CD14-positive monocyte (primary cell): ENCODE measurements around the gene SEM1. TPM values are rescaled to one million over a fixed set of nuclear protein-coding genes. Genes with fewer than 3 reads are reported as not detected.

ENCODE experiments used
- DNase-seq, 3 donors: peaks; one replicate each; pipeline ENCODE4 v3.0.0-alpha.2; 2011 to 2022
- H2AFZ ChIP-seq: 2 replicates; pipeline ENCODE4 v1.6.0; 2012; ENCODE audit warnings: mild to moderate bottlenecking, low read depth, low read length, inconsistent platforms; ENCODE audit not compliant: insufficient read depth, poor library complexity, severe bottlenecking
- H3K27ac ChIP-seq, 2 donors: 1 replicate in 1 of 2; 2 replicates in 1 of 2; pipeline ENCODE4 v1.5.1; 2012 to 2013; ENCODE audit warnings: low read length in 2 of 2, control low read depth in 1 of 2, inconsistent platforms in 1 of 2, low read depth in 1 of 2, mild to moderate bottlenecking in 1 of 2
- H3K27me3 ChIP-seq, 2 donors: one replicate each; pipeline versions ENCODE4 v1.6.0 to v1.6.1; 2011 to 2013; ENCODE audit warnings: low read length in 2 of 2; ENCODE audit not compliant: control insufficient read depth in 2 of 2, insufficient read depth in 2 of 2
- H3K36me3 ChIP-seq, 2 donors: replicated peaks in 1 of 2; 1 replicate in 1 of 2; 2 replicates in 1 of 2; pipeline versions ENCODE4 v1.5.1 to v1.6.1; 2012 to 2013; ENCODE audit warnings: low read length in 2 of 2, control low read depth in 1 of 2, inconsistent platforms in 1 of 2, mild to moderate bottlenecking in 1 of 2; ENCODE audit not compliant: insufficient read depth in 2 of 2, control insufficient read depth in 1 of 2
- H3K4me1 ChIP-seq, 2 donors: 1 replicate in 1 of 2; 2 replicates in 1 of 2; pipeline versions ENCODE4 v1.5.1 to v1.6.1; 2012 to 2013; ENCODE audit warnings: low read length in 2 of 2, control low read depth in 1 of 2, inconsistent platforms in 1 of 2, mild to moderate bottlenecking in 1 of 2, moderate library complexity in 1 of 2; ENCODE audit not compliant: insufficient read depth in 2 of 2, control insufficient read depth in 1 of 2
- H3K4me2 ChIP-seq: replicated peaks from 2 replicates; pipeline ENCODE3; 2012; ENCODE audit warnings: low read length, moderate library complexity, mild to moderate bottlenecking; ENCODE audit not compliant: poor library complexity, severe bottlenecking; ENCODE audit errors: extremely low read depth
- H3K4me3 ChIP-seq, 3 experiments: fragments of 200-600 bp in 1 of 3; sonication (generic) in 1 of 3; replicated peaks in 1 of 3; 1 replicate in 2 of 3; 2 replicates in 1 of 3; pipeline ENCODE4 v1.5.1; 2011 to 2013; ENCODE audit warnings: low read length in 3 of 3, mild to moderate bottlenecking in 3 of 3, control low read depth in 2 of 3, low read depth in 2 of 3, inconsistent platforms in 1 of 3, moderate library complexity in 1 of 3
- H3K79me2 ChIP-seq: 2 replicates; pipeline ENCODE4 v1.6.0; 2012; ENCODE audit warnings: mild to moderate bottlenecking, control low read depth, inconsistent platforms, low read length, moderate library complexity; ENCODE audit not compliant: insufficient read depth
- H3K9ac ChIP-seq: 2 replicates; pipeline ENCODE4 v1.6.0; 2017; ENCODE audit warnings: low read length, mild to moderate bottlenecking; ENCODE audit not compliant: insufficient read depth, poor library complexity, severe bottlenecking
- H3K9me3 ChIP-seq, 2 donors: replicated peaks in 1 of 2; 1 replicate in 1 of 2; 2 replicates in 1 of 2; pipeline versions ENCODE4 v1.5.1 to v1.6.1; 2012 to 2013; ENCODE audit warnings: low read length in 2 of 2, control low read depth in 1 of 2; ENCODE audit not compliant: control insufficient read depth in 1 of 2, insufficient read depth in 1 of 2
- H4K20me1 ChIP-seq: 2 replicates; pipeline ENCODE4 v1.6.0; 2012; ENCODE audit warnings: mild to moderate bottlenecking, low read length, control low read depth, moderate library complexity; ENCODE audit not compliant: insufficient read depth
- H3K27ac Mint-ChIP-seq, 7 donors: one replicate each; pipeline ENCODE4 v1.8.0; 2020; ENCODE audit warnings: mild to moderate bottlenecking in 7 of 7, mixed read lengths in 7 of 7, moderate library complexity in 6 of 7, inconsistent platforms in 2 of 7
- H3K27me3 Mint-ChIP-seq, 3 donors: one replicate each; pipeline ENCODE4 v1.8.0; 2021 to 2022; ENCODE audit warnings: low read depth in 3 of 3, mild to moderate bottlenecking in 3 of 3, mixed read lengths in 3 of 3, moderate library complexity in 3 of 3, inconsistent platforms in 1 of 3
- H3K36me3 Mint-ChIP-seq, 2 donors: one replicate each; pipeline ENCODE4 v1.8.0; 2020; ENCODE audit warnings: mixed read lengths in 2 of 2, inconsistent platforms in 1 of 2, mild to moderate bottlenecking in 1 of 2
- H3K4me1 Mint-ChIP-seq: one replicate; pipeline ENCODE4 v1.8.0; 2020; ENCODE audit warnings: mild to moderate bottlenecking, mixed read lengths
- H3K4me3 Mint-ChIP-seq, 2 donors: one replicate each; pipeline ENCODE4 v1.8.0; 2020; ENCODE audit warnings: mild to moderate bottlenecking in 2 of 2, mixed read lengths in 2 of 2, moderate library complexity in 1 of 2
- H3K9me3 Mint-ChIP-seq, 7 donors: one replicate each; pipeline ENCODE4 v1.8.0; 2020 to 2022; ENCODE audit warnings: mixed read lengths in 7 of 7, mild to moderate bottlenecking in 6 of 7, moderate library complexity in 6 of 7, inconsistent platforms in 2 of 7
- WGBS: methylation state at CpG from one replicate; pipeline ENCODE4 v1.1.5; 2013; ENCODE audit warnings: missing lambda C conversion rate; ENCODE audit not compliant: insufficient coverage; 5-methylcytosine and 5-hydroxymethylcytosine counted together
- intact Hi-C, 2 donors: fragments of 100-400 bp; cut with micrococcal nuclease; formaldehyde crosslinking; loops; one replicate each; pipeline versions ENCODE4 v1.15.0 to v1.15.1; 2023
- polyA plus RNA-seq, 3 donors: library from polyadenylated mRNA; depleted of rRNA in 1 of 3; unstranded in 2 of 3; stranded (reverse) in 1 of 3; fragments of 300-500 nt in 2 of 3; fragments of >200 nt in 1 of 3; fragmentation: Illumina TruSeq in 2 of 3; gene quantifications; 1 replicate in 2 of 3; 2 replicates in 1 of 3; pipeline ENCODE4 v1.2.3, GENCODE V29; 2012 to 2021
- TF ChIP-seq, protein P1 (sequence below): fragments of 200-600 bp; IDR thresholded peaks from one replicate; pipeline ENCODE4 v1.8.0; 2022; ENCODE audit warnings: antibody characterized with exemption, mild to moderate bottlenecking

SEM1 gene
- polyA plus RNA-seq, 3 donors = 8.0 to 117 (median 98.1) TPM

- intact Hi-C loops = no loop called here
These were observed 29.8 kb downstream of the SEM1 start for GRCh38 chr7:96679886-96680285.

DNA sequence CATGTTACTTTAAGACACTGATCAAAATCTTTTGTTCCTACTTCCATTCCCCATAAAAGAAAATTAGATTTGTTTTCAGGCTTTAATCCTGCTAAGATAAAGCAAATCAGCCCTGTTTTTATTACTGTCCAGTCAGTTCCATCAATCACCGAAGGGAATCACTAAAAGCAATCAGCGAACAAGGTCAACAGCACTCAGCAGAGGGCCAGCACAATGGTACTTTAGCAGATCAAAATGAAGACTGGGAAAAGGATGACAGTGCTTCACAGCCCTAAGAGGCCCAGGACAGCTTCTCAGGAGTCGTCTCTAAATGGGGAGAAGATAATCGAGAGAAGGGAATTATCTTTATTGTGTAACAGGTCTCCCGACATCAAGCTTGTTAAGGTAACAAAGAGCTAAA, 32.7 kb downstream of the SEM1 start:
- no peak overlapping the region for H3K27ac ChIP-seq
- H3K9me3 ChIP-seq = no peaks in the 10 kb centered on the region
- Mint-ChIP-seq H3K27me3 (peaks cover 0 to 3% (median 0%) of the 10 kb centered on the region in 3 donors), H3K4me3 (no peak overlapping the region), H3K27ac (peak overlapping the region in 1 of 7 donors; percentile 55), H3K4me1 (peaks cover 3% of the 10 kb centered on the region), H3K36me3 (peaks cover 8 to 9% of the 10 kb centered on the region in 2 donors), H3K9me3 (peaks cover 0 to 3% (median 0%) of the 10 kb centered on the region in 7 donors)
- no peak overlapping the region for H2AFZ ChIP-seq
- H3K36me3 ChIP-seq = no peaks in the 10 kb centered on the region
- H3K79me2 ChIP-seq = no peaks in the 10 kb centered on the region
- H4K20me1 ChIP-seq = no peaks in the 10 kb centered on the region
- TF ChIP-seq, protein P1, sequence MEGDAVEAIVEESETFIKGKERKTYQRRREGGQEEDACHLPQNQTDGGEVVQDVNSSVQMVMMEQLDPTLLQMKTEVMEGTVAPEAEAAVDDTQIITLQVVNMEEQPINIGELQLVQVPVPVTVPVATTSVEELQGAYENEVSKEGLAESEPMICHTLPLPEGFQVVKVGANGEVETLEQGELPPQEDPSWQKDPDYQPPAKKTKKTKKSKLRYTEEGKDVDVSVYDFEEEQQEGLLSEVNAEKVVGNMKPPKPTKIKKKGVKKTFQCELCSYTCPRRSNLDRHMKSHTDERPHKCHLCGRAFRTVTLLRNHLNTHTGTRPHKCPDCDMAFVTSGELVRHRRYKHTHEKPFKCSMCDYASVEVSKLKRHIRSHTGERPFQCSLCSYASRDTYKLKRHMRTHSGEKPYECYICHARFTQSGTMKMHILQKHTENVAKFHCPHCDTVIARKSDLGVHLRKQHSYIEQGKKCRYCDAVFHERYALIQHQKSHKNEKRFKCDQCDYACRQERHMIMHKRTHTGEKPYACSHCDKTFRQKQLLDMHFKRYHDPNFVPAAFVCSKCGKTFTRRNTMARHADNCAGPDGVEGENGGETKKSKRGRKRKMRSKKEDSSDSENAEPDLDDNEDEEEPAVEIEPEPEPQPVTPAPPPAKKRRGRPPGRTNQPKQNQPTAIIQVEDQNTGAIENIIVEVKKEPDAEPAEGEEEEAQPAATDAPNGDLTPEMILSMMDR = no peak
- H3K4me3 ChIP-seq = no peak overlapping the region
- intact Hi-C loops = no loop called here
- H3K27me3 ChIP-seq = no peaks in the 10 kb centered on the region
- WGBS = 95% methylated on average over 4 of the region's 5 CpGs
- H3K9ac ChIP-seq = no peak overlapping the region
- H3K4me2 ChIP-seq = no peak overlapping the region
- no peaks in the 10 kb centered on the region for H3K4me1 ChIP-seq
- DNase-seq = no peak

More at GRCh38 chr7:96679886-96680285, 29.8 kb downstream of the SEM1 start:
- TF ChIP-seq, protein P1 = no peak
- Mint-ChIP-seq H3K36me3 (peaks cover 23 to 25% of the 10 kb centered on the region in 2 donors), H3K9me3 (peaks cover 0 to 15% (median 6%) of the 10 kb centered on the region in 7 donors), H3K4me1 (peaks cover 6% of the 10 kb centered on the region), H3K27me3 (peaks cover 0 to 3% (median 0%) of the 10 kb centered on the region in 3 donors), H3K27ac (peak overlapping the region in 1 of 7 donors; percentile 45), H3K4me3 (no peak overlapping the region)
- H3K79me2 ChIP-seq = no peaks in the 10 kb centered on the region
- DNase-seq = no peak
- no peak overlapping the region for H3K27ac ChIP-seq
- H3K4me2 ChIP-seq = no peak overlapping the region
- no peaks in the 10 kb centered on the region for H4K20me1 ChIP-seq
- H3K27me3 ChIP-seq = no peaks in the 10 kb centered on the region
- H3K9ac ChIP-seq = no peak overlapping the region
- H2AFZ ChIP-seq = no peak overlapping the region
- H3K4me1 ChIP-seq = peaks cover 0 to 1% of the 10 kb centered on the region in 2 donors
- H3K9me3 ChIP-seq = no peaks in the 10 kb centered on the region
- WGBS = 58% methylated on average over 2 of the region's 4 CpGs
- no peaks in the 10 kb centered on the region for H3K36me3 ChIP-seq
- no peak overlapping the region for H3K4me3 ChIP-seq
